Thymus (tissue), 11 donors: ENCODE measurements around the gene HLA-DPB1. TPM values are rescaled to one million over a fixed set of nuclear protein-coding genes. Genes with fewer than 3 reads are reported as not detected.

Experiments used
- DNase-seq, 9 donors: peaks; one replicate each; pipeline ENCODE4 v3.0.0-alpha.2; 2013; ENCODE audit warnings: low spot score in 9 of 9, low read depth in 6 of 9, missing footprints in 1 of 9
- H3K27ac ChIP-seq, 2 donors: one replicate each; pipeline ENCODE4 v1.5.1; 2013; ENCODE audit warnings: control low read depth in 1 of 2, low read depth in 1 of 2, low read length in 1 of 2, mild to moderate bottlenecking in 1 of 2, moderate library complexity in 1 of 2
- H3K27me3 ChIP-seq, 2 donors: one replicate each; pipeline ENCODE4 v1.5.1; 2013; ENCODE audit warnings: low read length in 1 of 2; ENCODE audit not compliant: control insufficient read depth in 2 of 2, insufficient read depth in 1 of 2
- H3K36me3 ChIP-seq, 2 donors: one replicate each; pipeline ENCODE4 v1.5.1; 2013; ENCODE audit warnings: low read length in 1 of 2, mild to moderate bottlenecking in 1 of 2, moderate library complexity in 1 of 2; ENCODE audit not compliant: control insufficient read depth in 2 of 2, insufficient read depth in 2 of 2
- H3K4me1 ChIP-seq, 2 donors: one replicate each; pipeline ENCODE4 v1.5.1; 2013; ENCODE audit warnings: low read length in 2 of 2; ENCODE audit not compliant: control insufficient read depth in 2 of 2, insufficient read depth in 2 of 2
- H3K4me3 ChIP-seq, 2 donors: one replicate each; pipeline ENCODE4 v1.5.1; 2013; ENCODE audit warnings: low read length in 2 of 2, control low read depth in 1 of 2, mild to moderate bottlenecking in 1 of 2
- H3K9me3 ChIP-seq, 2 donors: one replicate each; pipeline ENCODE4 v1.5.1; 2013; ENCODE audit warnings: low read length in 1 of 2, mild to moderate bottlenecking in 1 of 2; ENCODE audit not compliant: control insufficient read depth in 2 of 2, insufficient read depth in 1 of 2
- WGBS: extraction: QIAGEN DNeasy Blood & Tissue Kit; methylation state at CpG from one replicate; pipeline ENCODE4 v1.1.7; 2013; 5-methylcytosine and 5-hydroxymethylcytosine counted together
- polyA plus RNA-seq: library from polyadenylated mRNA; stranded (reverse); fragments of 200-250 nt; gene quantifications from one replicate; pipeline ENCODE4 v1.2.3, GENCODE V29; 2013
- total RNA-seq: library from RNA; stranded (reverse); fragments of 120-200 nt; gene quantifications from one replicate; pipeline ENCODE4 v1.2.4, GENCODE V29; 2013
- donor health status: healthy.

The HLA-DPB1 gene
- total and polyA plus RNA-seq, 2 donors: 306 to 575 TPM

DNA sequence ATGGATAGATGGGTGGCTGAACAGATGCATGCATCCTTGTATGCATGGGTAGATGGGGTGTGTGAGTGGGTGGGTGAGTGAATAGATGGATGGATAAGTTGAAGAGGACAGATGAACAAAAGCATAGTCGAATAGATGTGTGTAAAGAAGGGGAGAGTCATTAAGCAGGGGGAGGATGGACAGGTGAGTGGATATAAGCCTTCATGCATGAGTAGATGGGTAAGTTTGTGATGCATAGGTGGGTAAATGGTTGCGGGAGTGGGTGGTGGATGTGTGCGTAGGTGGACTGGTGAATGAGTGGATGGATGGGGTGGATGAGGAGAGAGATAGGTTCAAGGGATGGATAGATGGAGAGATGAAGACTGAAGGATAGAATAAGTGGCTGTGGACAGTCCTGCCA is 29.6 kb downstream of the HLA-DPB1 start:
- 80% methylated on average over 3 of the region's 3 CpGs for WGBS
- peaks cover 0 to 17% of the 10 kb centered on the region in 2 donors for H3K27me3 ChIP-seq

DNA sequence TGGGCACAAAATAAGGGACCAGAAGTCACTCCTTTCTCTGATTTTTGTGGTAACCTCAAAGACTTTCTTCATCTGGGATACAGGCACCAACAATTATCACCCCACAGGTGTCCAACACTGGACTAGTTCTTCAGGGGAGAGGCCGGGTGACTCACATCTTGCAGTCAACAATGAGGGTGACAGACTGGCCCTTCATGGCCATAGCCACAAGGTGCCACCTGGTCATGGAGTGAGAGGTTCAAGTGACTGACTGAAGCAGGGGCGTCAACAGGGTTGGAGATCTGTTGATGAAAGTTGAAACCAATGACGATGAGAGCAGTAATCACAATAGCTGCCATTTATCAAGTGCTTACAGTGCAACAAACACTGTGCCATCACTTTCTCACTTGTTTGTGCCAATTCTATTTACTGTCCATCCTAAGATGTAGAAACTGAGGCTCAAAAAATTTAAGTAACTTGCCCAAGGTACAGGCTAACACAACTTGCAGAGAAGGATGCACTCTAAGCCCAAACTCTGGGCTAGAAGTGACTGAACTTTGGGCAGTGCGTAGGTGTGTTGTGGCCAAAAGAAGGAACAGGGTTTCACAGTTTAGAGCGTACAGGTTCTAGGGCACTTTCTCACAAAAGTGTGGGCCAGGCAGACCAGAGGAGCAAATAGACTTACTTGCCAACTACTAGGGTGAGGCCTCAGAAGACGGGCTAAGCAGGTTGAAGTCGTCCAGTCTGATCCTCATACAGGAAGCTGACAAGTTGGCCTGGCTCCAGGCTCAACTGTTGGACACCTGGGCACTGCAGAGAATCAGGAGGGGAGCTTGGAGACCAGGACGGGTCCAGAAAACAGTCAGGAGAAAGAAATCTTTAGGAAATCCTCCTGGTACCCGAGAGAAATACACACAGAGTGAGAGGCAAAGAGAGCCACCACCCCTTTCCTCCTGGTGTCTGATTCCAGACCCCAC is 30.4 kb downstream of the HLA-DPB1 start:
- H3K27ac ChIP-seq: no peak overlapping the region
- H3K36me3 ChIP-seq: no peaks in the 10 kb centered on the region
- 78% methylated on average over 9 of the region's 9 CpGs for WGBS
- H3K9me3 ChIP-seq: peaks cover 0 to 2% of the 10 kb centered on the region in 2 donors
- no peak for DNase-seq
- no peaks in the 10 kb centered on the region for H3K4me1 ChIP-seq
- H3K27me3 ChIP-seq: peaks cover 0 to 17% of the 10 kb centered on the region in 2 donors
- no peak overlapping the region for H3K4me3 ChIP-seq

More for the DNA sequence above, 29.6 kb downstream of the HLA-DPB1 start:
- Histone ChIP-seq H3K4me1 (no peaks in the 10 kb centered on the region), H3K4me3 (no peak overlapping the region), H3K27ac (no peak overlapping the region), H3K9me3 (peaks cover 0 to 6% of the 10 kb centered on the region in 2 donors), H3K36me3 (no peaks in the 10 kb centered on the region)
- no peak for DNase-seq

DNA sequence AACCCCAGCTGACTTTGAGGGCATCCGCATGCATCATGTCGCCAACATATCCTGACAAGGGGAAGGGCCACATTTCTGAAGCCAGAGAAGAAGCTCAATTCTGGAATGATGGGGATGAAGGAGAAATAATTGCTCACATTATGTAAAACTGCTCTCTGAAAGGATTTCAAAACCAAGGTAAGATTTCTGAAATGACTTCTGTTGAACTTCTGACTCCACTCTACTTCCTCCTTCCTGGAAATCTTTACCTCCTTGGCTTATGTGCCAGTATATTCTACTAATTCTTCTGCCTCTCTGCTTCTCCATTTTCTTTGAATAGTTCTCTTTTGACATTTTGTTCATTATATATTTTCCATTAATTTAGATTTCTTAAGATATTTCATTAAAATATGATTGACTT is 31.9 kb downstream of the HLA-DPB1 start:
- Histone ChIP-seq H3K9me3 (no peaks in the 10 kb centered on the region), H3K27ac (no peak overlapping the region), H3K27me3 (peaks cover 0 to 24% of the 10 kb centered on the region in 2 donors), H3K36me3 (no peaks in the 10 kb centered on the region), H3K4me1 (peaks cover 0 to 2% of the 10 kb centered on the region in 2 donors), H3K4me3 (no peak overlapping the region)
- DNase-seq: no peak
- 74% methylated on average over 2 of the region's 2 CpGs for WGBS

DNA sequence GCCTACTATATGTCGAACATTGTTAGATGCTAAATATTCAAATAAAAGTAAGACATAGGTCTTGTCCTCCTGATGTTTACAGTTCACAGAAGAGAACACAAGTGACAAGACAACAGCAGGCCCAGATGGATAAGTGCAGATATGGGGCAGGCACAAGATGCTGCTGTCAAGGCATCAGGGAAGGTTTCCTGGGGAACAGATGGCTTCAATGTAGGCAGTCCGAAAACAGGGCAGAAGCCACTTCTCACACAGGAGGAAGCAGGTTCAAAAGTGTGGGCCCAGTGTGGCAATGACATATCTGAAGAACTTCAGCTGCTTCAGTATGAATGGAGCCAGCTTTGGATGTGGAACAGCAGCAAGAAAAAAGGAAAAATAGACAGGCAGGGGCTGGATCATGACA is 32.5 kb downstream of the HLA-DPB1 start:
- WGBS: 94% methylated on average over 2 of the region's 2 CpGs
- H3K27me3 ChIP-seq: peaks cover 0 to 30% of the 10 kb centered on the region in 2 donors
- DNase-seq: no peak
- H3K4me3 ChIP-seq: no peak overlapping the region
- no peak overlapping the region for H3K27ac ChIP-seq
- peaks cover 0 to 2% of the 10 kb centered on the region in 2 donors for H3K4me1 ChIP-seq
- no peaks in the 10 kb centered on the region for H3K36me3 ChIP-seq
- H3K9me3 ChIP-seq: no peaks in the 10 kb centered on the region

DNA sequence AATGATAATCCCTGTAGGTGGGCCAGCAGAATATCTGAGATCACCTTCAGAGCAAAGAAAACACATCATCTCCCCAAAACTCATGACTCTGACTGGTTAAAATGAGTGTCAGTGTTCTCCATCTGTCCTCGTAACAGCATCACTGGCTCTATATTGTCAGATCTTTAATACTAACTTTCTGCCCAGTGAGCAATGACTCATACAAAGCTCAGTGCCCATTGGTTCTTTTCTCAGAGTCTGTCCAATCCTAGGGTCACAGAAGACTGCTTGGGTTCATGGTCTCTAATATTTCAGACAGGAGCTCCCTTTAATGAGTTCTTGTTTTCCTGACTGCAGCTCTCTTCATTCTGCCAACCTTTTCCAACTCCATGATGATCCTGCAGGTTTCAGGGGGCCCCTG is 36.4 kb downstream of the HLA-DPB1 start:
- Histone ChIP-seq H3K27ac (no peak overlapping the region), H3K4me1 (peaks cover 0 to 10% of the 10 kb centered on the region in 2 donors), H3K9me3 (no peaks in the 10 kb centered on the region), H3K36me3 (no peaks in the 10 kb centered on the region), H3K4me3 (no peak overlapping the region), H3K27me3 (peaks cover 9 to 57% of the 10 kb centered on the region in 2 donors)
- 52% methylated on average over 1 of the region's 1 CpG for WGBS
- DNase-seq: peak in 6 of 9 donors; percentile 12 to 61 (median 18)

DNA sequence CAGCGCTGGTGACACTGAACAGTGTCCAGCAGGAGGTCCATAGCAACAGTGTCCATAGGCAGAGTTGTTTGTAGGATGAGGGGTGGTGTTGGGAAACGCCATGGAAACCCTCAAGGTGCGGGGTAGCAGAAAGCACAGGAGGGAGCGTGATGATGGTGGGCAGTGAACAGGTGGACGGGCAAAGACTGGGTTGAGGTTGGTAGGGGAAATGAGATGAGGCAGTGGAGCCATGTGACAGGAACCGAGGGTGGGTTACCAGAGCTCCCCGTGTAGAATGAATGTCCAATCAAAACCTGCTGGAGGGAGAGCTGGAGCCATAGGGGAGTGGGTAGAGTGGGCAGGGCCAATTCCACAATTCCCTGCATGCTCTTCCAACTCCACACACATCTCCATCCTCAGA is 38.0 kb downstream of the HLA-DPB1 start:
- no peaks in the 10 kb centered on the region for H3K36me3 ChIP-seq
- H3K4me1 ChIP-seq: peaks cover 0 to 10% of the 10 kb centered on the region in 2 donors
- H3K27ac ChIP-seq: no peak overlapping the region
- WGBS: 70% methylated on average over 7 of the region's 7 CpGs
- peaks cover 20 to 64% of the 10 kb centered on the region in 2 donors for H3K27me3 ChIP-seq
- no peak overlapping the region for H3K4me3 ChIP-seq
- H3K9me3 ChIP-seq: no peaks in the 10 kb centered on the region
- no peak for DNase-seq

DNA sequence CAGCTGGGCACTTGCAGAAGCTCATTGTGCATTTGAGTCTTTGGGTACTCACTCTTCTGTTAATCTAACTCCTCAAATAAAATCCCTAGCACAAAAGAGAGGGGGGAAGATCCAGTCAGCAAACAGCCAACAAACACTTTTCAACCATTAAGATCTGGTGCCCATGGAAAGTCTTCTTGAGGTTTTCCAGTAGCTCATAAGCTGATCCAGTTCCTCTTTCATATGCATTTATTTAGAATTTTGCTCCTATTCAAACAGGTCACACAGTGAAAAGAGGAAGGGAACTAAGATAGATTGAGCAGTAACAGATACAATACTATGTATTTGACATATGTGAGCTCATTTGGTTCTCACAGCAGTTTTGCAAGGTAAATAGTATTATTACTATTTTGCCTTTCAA is 38.6 kb downstream of the HLA-DPB1 start:
- H3K27ac ChIP-seq: no peak overlapping the region
- H3K9me3 ChIP-seq: no peaks in the 10 kb centered on the region
- no peak overlapping the region for H3K4me3 ChIP-seq
- no peak for DNase-seq
- H3K4me1 ChIP-seq: peaks cover 0 to 10% of the 10 kb centered on the region in 2 donors
- H3K27me3 ChIP-seq: peaks cover 20 to 62% of the 10 kb centered on the region in 2 donors
- no peaks in the 10 kb centered on the region for H3K36me3 ChIP-seq

DNA sequence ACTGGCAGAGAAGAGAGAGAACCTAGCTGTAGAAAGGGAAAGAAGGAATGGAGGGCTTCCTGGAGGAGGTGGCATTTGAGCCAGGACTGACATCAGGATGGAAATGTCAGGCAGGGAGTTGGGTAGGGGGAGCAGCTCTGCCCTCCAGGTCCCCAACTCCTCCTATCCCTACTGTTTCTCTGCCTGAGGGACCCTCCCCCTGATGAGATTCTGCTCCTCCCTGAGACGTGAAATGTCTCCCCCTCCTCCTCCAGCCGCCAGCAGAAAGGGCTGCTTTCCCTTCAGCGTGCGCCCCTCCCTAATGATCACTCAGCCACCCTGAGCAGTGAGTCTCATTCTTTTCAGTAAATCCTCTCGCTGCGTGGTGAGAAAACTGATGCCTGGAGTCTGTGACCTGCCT is 40.6 kb downstream of the HLA-DPB1 start:
- Histone ChIP-seq H3K4me3 (no peak overlapping the region), H3K27me3 (peaks cover 20 to 74% of the 10 kb centered on the region in 2 donors), H3K36me3 (no peaks in the 10 kb centered on the region), H3K9me3 (no peaks in the 10 kb centered on the region), H3K27ac (no peak overlapping the region), H3K4me1 (peaks cover 0 to 10% of the 10 kb centered on the region in 2 donors)
- no peak for DNase-seq
- 26% methylated on average over 6 of the region's 6 CpGs for WGBS

DNA sequence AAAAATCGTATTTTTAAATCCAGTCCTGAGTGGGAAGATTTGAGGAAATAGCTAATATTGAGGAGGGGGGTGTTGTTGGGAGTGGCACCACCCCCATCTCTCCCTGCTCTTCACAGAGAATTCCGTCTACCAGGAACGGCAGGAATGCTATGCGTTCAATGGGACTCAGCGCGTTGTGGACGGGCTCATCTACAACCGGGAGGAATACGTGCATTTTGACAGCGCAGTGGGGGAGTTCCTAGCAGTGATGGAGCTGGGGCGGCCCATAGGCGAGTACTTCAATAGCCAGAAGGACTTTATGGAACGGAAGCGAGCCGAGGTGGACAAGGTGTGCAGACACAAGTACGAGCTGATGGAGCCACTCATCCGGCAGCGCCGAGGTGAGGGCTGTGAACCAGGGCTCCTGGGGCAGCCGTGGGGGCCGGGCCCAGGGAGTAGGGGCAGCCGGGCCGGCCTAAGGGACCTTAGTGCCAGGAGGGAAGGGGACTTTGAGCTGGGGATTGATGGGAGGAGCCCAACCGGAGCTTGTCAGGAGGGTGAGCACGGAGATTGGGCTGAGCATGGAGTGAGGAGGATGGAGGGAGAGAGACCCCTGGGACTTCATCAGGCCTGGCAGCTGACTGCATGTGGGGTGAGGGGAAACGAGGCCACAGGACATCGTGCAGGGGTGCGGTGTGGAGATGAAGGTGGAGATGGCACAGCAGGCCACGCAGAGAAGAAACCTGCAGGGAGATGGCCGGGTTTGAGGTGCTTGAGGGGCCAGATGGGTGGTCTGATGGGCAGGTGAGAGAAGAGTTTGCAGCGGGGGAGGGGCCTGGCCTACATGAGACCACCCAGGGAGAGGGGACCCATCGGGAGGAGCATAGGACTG is 41.3 kb downstream of the HLA-DPB1 start:
- DNase-seq: no peak
- peaks cover 20 to 70% of the 10 kb centered on the region in 2 donors for H3K27me3 ChIP-seq
- H3K4me1 ChIP-seq: peaks cover 0 to 8% of the 10 kb centered on the region in 2 donors
- H3K27ac ChIP-seq: no peak overlapping the region
- H3K4me3 ChIP-seq: no peak overlapping the region
- H3K9me3 ChIP-seq: no peaks in the 10 kb centered on the region
- 12% methylated on average over 32 of the region's 32 CpGs for WGBS
- H3K36me3 ChIP-seq: no peaks in the 10 kb centered on the region
